DOHH2 (cell line): Measurements from ENCODE around the gene PLEKHG4B.

Source experiments
- H3F3A ChIP-seq: fragments of 200-600 bp; sonication (generic), shearing (Covaris generic); 2 replicates; pipeline ENCODE4 v1.6.0; 2016; ENCODE audit warnings: antibody characterized with exemption, mild to moderate bottlenecking; ENCODE audit not compliant: control insufficient read depth, insufficient read depth
- H3K27ac ChIP-seq: fragments of 200-600 bp; sonication (generic); 2 replicates; pipeline ENCODE4 v1.5.1; 2014; ENCODE audit warnings: low read depth, mild to moderate bottlenecking, low read length, moderate library complexity
- H3K27me3 ChIP-seq: fragments of 200-600 bp; sonication (generic); 2 replicates; pipeline ENCODE4 v1.6.1; 2014; ENCODE audit warnings: mild to moderate bottlenecking, low read length, mixed read lengths; ENCODE audit not compliant: control insufficient read depth
- H3K36me3 ChIP-seq: fragments of 200-600 bp; sonication (generic); 2 replicates; pipeline ENCODE4 v1.6.1; 2014; ENCODE audit warnings: mild to moderate bottlenecking, low read length, moderate library complexity, mixed read lengths; ENCODE audit not compliant: control insufficient read depth
- H3K4me1 ChIP-seq: fragments of 200-600 bp; sonication (generic); 2 replicates; pipeline ENCODE4 v1.6.1; 2014; ENCODE audit warnings: mild to moderate bottlenecking, low read length, mixed read lengths; ENCODE audit not compliant: control insufficient read depth
- H3K4me2 ChIP-seq: fragments of 200-600 bp; sonication (generic); 2 replicates; pipeline ENCODE4 v1.6.0; 2014; ENCODE audit warnings: mild to moderate bottlenecking, low read length, moderate library complexity
- H3K4me3 ChIP-seq: fragments of 200-600 bp; sonication (generic); 2 replicates; pipeline ENCODE4 v1.5.1; 2014; ENCODE audit warnings: mild to moderate bottlenecking, low read length, mixed read lengths
- H3K79me2 ChIP-seq: fragments of 200-600 bp; sonication (generic); 2 replicates; pipeline ENCODE4 v1.6.1; 2014; ENCODE audit warnings: mild to moderate bottlenecking, low read length, mixed read lengths; ENCODE audit not compliant: control insufficient read depth
- H3K9me2 ChIP-seq: fragments of 200-600 bp; sonication (generic); replicated peaks from 2 replicates; pipeline ENCODE4 v1.6.1; 2014; ENCODE audit warnings: mild to moderate bottlenecking, low read length, mixed read lengths; ENCODE audit not compliant: control insufficient read depth
- H3K9me3 ChIP-seq: fragments of 200-600 bp; sonication (generic); 2 replicates; pipeline ENCODE4 v1.6.1; 2014; ENCODE audit warnings: antibody characterized with exemption, low read length, mixed read lengths; ENCODE audit not compliant: control insufficient read depth, insufficient read depth
- H4K20me1 ChIP-seq: fragments of 200-600 bp; sonication (generic); 2 replicates; pipeline ENCODE4 v1.6.0; 2014; ENCODE audit warnings: low read depth, mild to moderate bottlenecking, antibody characterized with exemption, low read length, moderate library complexity; ENCODE audit not compliant: control insufficient read depth, insufficient read depth
- CTCF ChIP-seq: fragments of 200-600 bp; sonication (generic); IDR thresholded peaks from one replicate; pipeline ENCODE4 v1.5.1; 2014; ENCODE audit warnings: antibody characterized with exemption, mild to moderate bottlenecking, low read depth, low read length; ENCODE audit not compliant: poor library complexity, severe bottlenecking
- EZH2phosphoT487 ChIP-seq: fragments of 200-600 bp; sonication (generic); IDR thresholded peaks from 2 replicates; pipeline ENCODE4 v1.6.1; 2017; ENCODE audit warnings: borderline replicate concordance, mild to moderate bottlenecking, antibody characterized with exemption, low read length, moderate library complexity, mixed read lengths

Gene PLEKHG4B

GRCh38 chr5:201672-202071 lies 109.7 kb downstream of the PLEKHG4B start:
- no peaks in the 10 kb centered on the region for H3K9me3 ChIP-seq
- H3F3A ChIP-seq: peaks cover 15% of the 10 kb centered on the region
- H3K9me2 ChIP-seq: no peaks in the 10 kb centered on the region
- H3K27ac ChIP-seq: peak overlapping the region; percentile 86
- peak overlapping the region; percentile 48 for H3K4me3 ChIP-seq
- H3K27me3 ChIP-seq: no peaks in the 10 kb centered on the region
- peak overlapping the region; percentile 60 for H3K4me2 ChIP-seq
- H4K20me1 ChIP-seq: peaks cover 6% of the 10 kb centered on the region
- peaks cover 64% of the 10 kb centered on the region for H3K79me2 ChIP-seq
- H3K36me3 ChIP-seq: peaks cover 56% of the 10 kb centered on the region
- H3K4me1 ChIP-seq: peaks cover 51% of the 10 kb centered on the region
- TF ChIP-seq EZH2phosphoT487 (no peak), CTCF (no peak)

GRCh38 chr5:203246-203930 lies 111.4 kb downstream of the PLEKHG4B start:
- H3K4me3 ChIP-seq: no peak overlapping the region
- peaks cover 81% of the 10 kb centered on the region for H3K79me2 ChIP-seq
- H3K9me3 ChIP-seq: no peaks in the 10 kb centered on the region
- H3K27ac ChIP-seq: peak overlapping the region; percentile 86
- TF ChIP-seq EZH2phosphoT487 (no peak), CTCF (no peak)
- H3K27me3 ChIP-seq: no peaks in the 10 kb centered on the region
- no peaks in the 10 kb centered on the region for H3K9me2 ChIP-seq
- peak overlapping the region; percentile 60; the same call in 1 of the 2 replicates for H3K4me2 ChIP-seq
- H3K36me3 ChIP-seq: peaks cover 61% of the 10 kb centered on the region
- peaks cover 51% of the 10 kb centered on the region for H3K4me1 ChIP-seq
- H3F3A ChIP-seq: peaks cover 15% of the 10 kb centered on the region
- H4K20me1 ChIP-seq: peaks cover 10% of the 10 kb centered on the region

- no peaks in the 10 kb centered on the region for H3K9me2 ChIP-seq
- peaks cover 15% of the 10 kb centered on the region for H3F3A ChIP-seq
- H3K27me3 ChIP-seq: no peaks in the 10 kb centered on the region
- H3K36me3 ChIP-seq: peaks cover 57% of the 10 kb centered on the region
- no peaks in the 10 kb centered on the region for H3K9me3 ChIP-seq
- peaks cover 82% of the 10 kb centered on the region for H3K79me2 ChIP-seq
- H4K20me1 ChIP-seq: peaks cover 14% of the 10 kb centered on the region
- H3K4me3 ChIP-seq: no peak overlapping the region
- no peak for TF ChIP-seq CTCF
- no peak for TF ChIP-seq EZH2phosphoT487
- peaks cover 51% of the 10 kb centered on the region for H3K4me1 ChIP-seq
- H3K27ac ChIP-seq: no peak overlapping the region
- H3K4me2 ChIP-seq: no peak overlapping the region
Measured at GRCh38 chr5:204001-204400, 112.0 kb downstream of the PLEKHG4B start.
